GM23338 (cell line): ENCODE measurements around the gene LGALS8. TPM values are rescaled to one million over a fixed set of nuclear protein-coding genes. Genes with fewer than 3 reads are reported as not detected.

ENCODE experiments used
- ATAC-seq: fragments of 200-7000 bp; cut with Tn5 transposase; 3 replicates; pipeline ENCODE4 v1.9.1; 2020
- DNase-seq: peaks from one replicate; pipeline ENCODE4 v3.0.0-alpha.2; 2015; ENCODE audit warnings: low spot score
- H2AFZ ChIP-seq: fragments of 200-600 bp; sonication (generic); 2 replicates; pipeline ENCODE4 v1.8.0; 2016; ENCODE audit warnings: antibody characterized with exemption, mild to moderate bottlenecking, moderate library complexity
- H3F3A ChIP-seq: fragments of 200-600 bp; sonication (generic); replicated peaks from 2 replicates; pipeline ENCODE4 v1.8.0; 2017; ENCODE audit warnings: antibody characterized with exemption, mixed run types, low read depth
- H3K27ac ChIP-seq: fragments of 200-600 bp; sonication (generic); 2 replicates; pipeline ENCODE4 v1.6.1; 2016; ENCODE audit warnings: low read depth
- H3K27me3 ChIP-seq: fragments of 200-600 bp; sonication (generic); 2 replicates; pipeline ENCODE4 v1.8.0; 2016; ENCODE audit warnings: mild to moderate bottlenecking, mixed run types, moderate library complexity; ENCODE audit not compliant: insufficient read depth
- H3K36me3 ChIP-seq: fragments of 200-600 bp; sonication (generic); 2 replicates; pipeline ENCODE4 v1.8.0; 2016; ENCODE audit warnings: mild to moderate bottlenecking; ENCODE audit not compliant: insufficient read depth
- H3K4me1 ChIP-seq: fragments of 200-600 bp; sonication (generic); 2 replicates; pipeline ENCODE4 v1.8.0; 2016; ENCODE audit warnings: mild to moderate bottlenecking, moderate library complexity; ENCODE audit not compliant: insufficient read depth
- H3K4me2 ChIP-seq: fragments of 200-600 bp; sonication (generic); 2 replicates; pipeline ENCODE4 v1.7.1; 2017; ENCODE audit warnings: mixed run types
- H3K4me3 ChIP-seq: fragments of 200-600 bp; sonication (generic); 2 replicates; pipeline ENCODE4 v1.6.1; 2016; ENCODE audit warnings: mixed run types
- H3K79me2 ChIP-seq: fragments of 200-600 bp; sonication (generic); replicated peaks from 2 replicates; pipeline ENCODE4 v1.8.0; 2017; ENCODE audit warnings: mild to moderate bottlenecking; ENCODE audit not compliant: insufficient read depth
- H3K9me2 ChIP-seq: fragments of 200-600 bp; sonication (generic); 2 replicates; pipeline ENCODE4 v1.8.0; 2017; ENCODE audit not compliant: insufficient read depth
- H4K20me1 ChIP-seq: fragments of 200-600 bp; sonication (generic); replicated peaks from 2 replicates; pipeline ENCODE4 v1.8.0; 2017; ENCODE audit warnings: mild to moderate bottlenecking; ENCODE audit not compliant: insufficient read depth
- H3K27ac Mint-ChIP-seq: 2 replicates; pipeline ENCODE4 v1.8.0; 2020; ENCODE audit warnings: inconsistent platforms, mild to moderate bottlenecking, moderate library complexity, mixed read lengths
- H3K27me3 Mint-ChIP-seq: 3 replicates; pipeline ENCODE4 v1.8.0; 2022; ENCODE audit warnings: low read depth, mild to moderate bottlenecking, moderate library complexity, mixed read lengths, inconsistent platforms; ENCODE audit not compliant: insufficient read depth, poor library complexity
- H3K36me3 Mint-ChIP-seq: 3 replicates; pipeline ENCODE4 v1.8.0; 2021; ENCODE audit warnings: low read depth, mild to moderate bottlenecking, inconsistent platforms, moderate library complexity, mixed read lengths
- H3K4me1 Mint-ChIP-seq: 3 replicates; pipeline ENCODE4 v1.8.0; 2020; ENCODE audit warnings: mild to moderate bottlenecking, inconsistent platforms, mixed read lengths
- H3K4me3 Mint-ChIP-seq: 3 replicates; pipeline ENCODE4 v1.8.0; 2021; ENCODE audit warnings: moderate library complexity, mild to moderate bottlenecking, inconsistent platforms, mixed read lengths
- H3K9me3 Mint-ChIP-seq: 3 replicates; pipeline ENCODE4 v1.8.0; 2020; ENCODE audit warnings: moderate library complexity, mild to moderate bottlenecking, inconsistent platforms, mixed read lengths
- CREB1 ChIP-seq: fragments of 250-450 bp; sonication (Bioruptor Pico); IDR thresholded peaks from 2 replicates; pipeline ENCODE4 v1.5.0; 2020; ENCODE audit warnings: low read depth, mild to moderate bottlenecking, moderate library complexity
- CTCF ChIP-seq, 2 experiments: fragments of 200-600 bp in 1 of 2; sonication (generic) in 1 of 2; conservative IDR thresholded peaks; 2 replicates each; pipeline versions ENCODE4 v1.5.1 to v1.6.1; 2016 to 2017; ENCODE audit warnings: antibody characterized with exemption in 2 of 2, low read depth in 2 of 2, mild to moderate bottlenecking in 2 of 2, moderate library complexity in 1 of 2
- ETS1 ChIP-seq: IDR thresholded peaks from 2 replicates; pipeline ENCODE4 v1.6.1; 2016; ENCODE audit warnings: antibody characterized with exemption
- EZH2 ChIP-seq: fragments of 200-600 bp; sonication (generic); IDR thresholded peaks from one replicate; pipeline ENCODE4 v1.8.0; 2017; ENCODE audit warnings: antibody characterized with exemption, mild to moderate bottlenecking, low read depth; ENCODE audit not compliant: unreplicated experiment
- EZH2phosphoT487 ChIP-seq: fragments of 200-600 bp; sonication (generic); IDR thresholded peaks from one replicate; pipeline ENCODE4 v1.8.1; 2018; ENCODE audit warnings: antibody characterized with exemption; ENCODE audit not compliant: unreplicated experiment
- JUNB ChIP-seq: IDR thresholded peaks from one replicate; pipeline ENCODE4 v1.6.1; 2016; ENCODE audit warnings: antibody characterized with exemption; ENCODE audit not compliant: unreplicated experiment
- NANOG ChIP-seq: IDR thresholded peaks from 2 replicates; pipeline ENCODE4 v1.6.1; 2016; ENCODE audit warnings: antibody characterized with exemption, borderline replicate concordance
- POLR2AphosphoS5 ChIP-seq: IDR thresholded peaks from 2 replicates; pipeline ENCODE4 v1.6.1; 2016; ENCODE audit warnings: antibody characterized with exemption, low read depth
- ZNF462 ChIP-seq: fragments of 250-450 bp; sonication (Bioruptor Pico); IDR thresholded peaks from 2 replicates; pipeline ENCODE4 v1.5.0; 2020; ENCODE audit warnings: mild to moderate bottlenecking, moderate library complexity
- polyA plus RNA-seq: library from polyadenylated mRNA; unstranded; fragments of >200 nt; fragmentation: Nextera tagmentation; extraction: Ambion mirVana; gene quantifications from 2 replicates; pipeline ENCODE4 v1.2.1, GENCODE V29; 2016
- total RNA-seq: library from RNA; depleted of rRNA; stranded (reverse); fragments of >200 nt; shearing (Covaris generic); gene quantifications from 2 replicates; pipeline ENCODE4 v1.2.3, GENCODE V29; 2014

LGALS8 gene
- total and polyA plus RNA-seq, 2 experiments from 2014 or later, result 10.1 to 11.5 TPM

- Mint-ChIP-seq H3K4me3 (no peak overlapping the region), H3K36me3 (no peaks in the 10 kb centered on the region), H3K9me3 (peaks cover 3% of the 10 kb centered on the region; the same call in 1 of the 3 replicates), H3K27ac (no peak overlapping the region), H3K27me3 (peaks cover 2% of the 10 kb centered on the region), H3K4me1 (peaks cover 21% of the 10 kb centered on the region)
- Histone ChIP-seq H3K9me2 (no peaks in the 10 kb centered on the region), H4K20me1 (no peaks in the 10 kb centered on the region), H3K4me1 (peaks cover 15% of the 10 kb centered on the region), H3K36me3 (no peaks in the 10 kb centered on the region), H3K4me2 (no peak overlapping the region), H3K4me3 (no peak overlapping the region), H2AFZ (no peak overlapping the region), H3K79me2 (no peaks in the 10 kb centered on the region), H3K27me3 (no peaks in the 10 kb centered on the region), H3F3A (no peaks in the 10 kb centered on the region), H3K27ac (no peak overlapping the region)
- TF ChIP-seq JUNB (no peak), CTCF (conservative IDR thresholded peaks at IDR 0.05; ENCODE audit: low read depth in 2 of 2) (peak; percentile 63 to 75)
- ATAC-seq (peak; percentile 30; the same call in 2 of the 3 replicates), DNase-seq (peak; percentile 82)
Measured at GRCh38 chr1:236489710-236490377, 33.9 kb upstream of the LGALS8 start.

GRCh38 chr1:236491469-236492136 is 32.2 kb upstream of the LGALS8 start:
- H3K27ac ChIP-seq, result no peak overlapping the region
- peaks cover 3% of the 10 kb centered on the region; the same call in 1 of the 3 replicates for H3K9me3 Mint-ChIP-seq
- H3K9me2 ChIP-seq, result no peaks in the 10 kb centered on the region
- no peaks in the 10 kb centered on the region for H3K36me3 ChIP-seq
- no peaks in the 10 kb centered on the region for H3K27me3 ChIP-seq
- H3K4me2 ChIP-seq, result no peak overlapping the region
- ATAC-seq, result no peak
- H3K27me3 Mint-ChIP-seq, result peaks cover 4% of the 10 kb centered on the region
- no peaks in the 10 kb centered on the region for H3K36me3 Mint-ChIP-seq
- H3K4me1 Mint-ChIP-seq, result peaks cover 22% of the 10 kb centered on the region
- no peaks in the 10 kb centered on the region for H4K20me1 ChIP-seq
- H3K4me1 ChIP-seq, result peaks cover 15% of the 10 kb centered on the region
- H2AFZ ChIP-seq, result no peak overlapping the region
- no peak for DNase-seq
- no peaks in the 10 kb centered on the region for H3F3A ChIP-seq
- H3K4me3 ChIP-seq, result no peak overlapping the region
- H3K27ac Mint-ChIP-seq, result no peak overlapping the region
- H3K4me3 Mint-ChIP-seq, result no peak overlapping the region
- no peaks in the 10 kb centered on the region for H3K79me2 ChIP-seq
- TF ChIP-seq NANOG (no peak), ETS1 (no peak), ZNF462 (no peak), EZH2phosphoT487 (no peak), POLR2AphosphoS5 (no peak), EZH2 (no peak), CREB1 (CRISPR knock-in tag) (no peak), CTCF (conservative IDR thresholded peaks at IDR 0.05; ENCODE audit: low read depth in 2 of 2) (no peak)
